Gastrocnemius medialis (tissue), 4 donors: ENCODE data around the gene NDUFS5. TPM values are rescaled to one million over a fixed set of nuclear protein-coding genes. Genes with fewer than 3 reads are reported as not detected.
A peak's percentile ranks its signal among the peaks of the same experiment; 100 is the strongest.
"Not testable (repeated sequence)": the region's sequence is repeated elsewhere in the genome, so short reads cannot be mapped to it uniquely, and the experiment has no call there.

Experiments used
- ATAC-seq, 2 donors: fragments of 150-250 bp; one replicate each; pipeline ENCODE4 v1.9.1; 2016
- DNase-seq, 2 donors: peaks; one replicate each; pipeline ENCODE4 v3.0.0-alpha.2; 2019
- H3K27ac ChIP-seq, 4 donors: fragments of 200-600 bp; sonication (generic); 1 replicate in 1 of 4; 2 replicates in 3 of 4; pipeline ENCODE4 v1.5.1; 2016 to 2018; ENCODE audit warnings: mild to moderate bottlenecking in 2 of 4, moderate library complexity in 1 of 4
- H3K27me3 ChIP-seq, 3 donors: fragments of 200-600 bp; sonication (generic) in 2 of 3; 1 replicate in 1 of 3; 2 replicates in 2 of 3; pipeline versions ENCODE4 v1.5.1 to v1.6.0; 2016 to 2019; ENCODE audit warnings: mild to moderate bottlenecking in 1 of 3, moderate library complexity in 1 of 3
- H3K36me3 ChIP-seq, 2 donors: fragments of 200-600 bp; sonication (generic) in 1 of 2; one replicate each; pipeline ENCODE4 v1.5.1; 2017 to 2018
- H3K4me1 ChIP-seq, 2 donors: fragments of 200-600 bp; sonication (generic) in 1 of 2; one replicate each; pipeline ENCODE4 v1.5.1; 2016 to 2017; ENCODE audit warnings: mild to moderate bottlenecking in 2 of 2
- H3K4me3 ChIP-seq, 4 donors: fragments of 200-600 bp; sonication (generic) in 3 of 4; 1 replicate in 1 of 4; 2 replicates in 3 of 4; pipeline ENCODE4 v1.5.1; 2016 to 2019; ENCODE audit warnings: mild to moderate bottlenecking in 2 of 4
- H3K9me3 ChIP-seq, 3 donors: fragments of 200-600 bp; sonication (generic) in 2 of 3; 1 replicate in 1 of 3; 2 replicates in 2 of 3; pipeline ENCODE4 v1.5.1; 2016 to 2019
- POLR2A ChIP-seq, 2 donors: fragments of 450-650 bp; IDR thresholded peaks; one replicate each; pipeline ENCODE4 v1.6.1; 2017; ENCODE audit warnings: antibody characterized with exemption in 2 of 2, mild to moderate bottlenecking in 2 of 2, moderate library complexity in 2 of 2
- in situ Hi-C, 4 donors: fragments of 200-750 bp; cut with MboI; loops; one replicate each; pipeline versions ENCODE4 v1.15.0 to v1.8.0; 2017; ENCODE audit warnings: low sequenced_read_pairs in 4 of 4
- intact Hi-C: fragments of 100-400 bp; cut with DNase I; formaldehyde crosslinking; loops from one replicate; pipeline ENCODE4 v1.15.1; 2023; ENCODE audit warnings: low total_unique reads
- total RNA-seq, 4 donors: library from RNA; depleted of rRNA; stranded (reverse); fragments of >200 nt; gene quantifications; one replicate each; pipeline versions ENCODE4 v1.1.0 to v1.2.3, GENCODE V29; 2016
- TF ChIP-seq, protein P1 (sequence below), 5 experiments: fragments of 450-650 bp in 3 of 5; fragments of 200-600 bp in 2 of 5; sonication (generic) in 2 of 5; IDR thresholded peaks in 4 of 5; conservative IDR thresholded peaks in 1 of 5; 1 replicate in 4 of 5; 2 replicates in 1 of 5; pipeline ENCODE4 v1.5.1; 2016 to 2019; ENCODE audit warnings: antibody characterized with exemption in 5 of 5, mild to moderate bottlenecking in 3 of 5, moderate library complexity in 3 of 5

The NDUFS5 gene
- total RNA-seq, 4 donors from 2014 or later: 603 to 976 (median 911) TPM

GRCh38 chr1:39003794-39004193, 22.4 kb upstream of the NDUFS5 start:
- in situ Hi-C loops: loop anchor here in 1 of 4 donors (25.0 kb wide), 1 partner anchor 141 kb away; the partner anchor contains the start of genes MYCBP and RRAGC
- peak overlapping the region in 1 of 4 donors; percentile 46 for H3K27ac ChIP-seq
- no peak for DNase-seq

DNA sequence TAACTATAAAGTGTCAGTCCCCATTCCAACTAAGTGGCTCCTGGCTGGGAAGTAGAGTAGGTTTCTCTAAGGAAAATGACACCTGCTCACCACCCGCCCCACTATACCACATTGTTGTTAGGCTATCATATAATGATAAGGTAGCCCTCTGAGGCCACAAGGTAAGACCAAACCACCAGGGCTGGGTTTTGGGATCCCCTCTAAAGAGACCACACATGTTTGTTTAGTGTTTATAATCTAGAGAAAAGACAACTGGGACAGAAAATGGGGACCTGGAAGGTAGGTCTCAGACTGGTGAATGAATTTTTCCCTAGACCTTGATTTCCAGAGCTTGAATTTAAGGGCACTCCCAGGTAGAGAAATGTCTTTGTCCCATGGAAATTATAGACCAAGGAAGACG, 19.9 kb upstream of the NDUFS5 start:
- intact Hi-C loops (no loop called here), in situ Hi-C loops (loop anchor here in 1 of 4 donors (25.0 kb wide), 1 partner anchor 144 kb away; the partner anchor contains the start of genes MYCBP and RRAGC)
- DNase-seq: no peak
- no peaks in the 10 kb centered on the region for H3K27me3 ChIP-seq
- H3K4me3 ChIP-seq: no peak overlapping the region
- H3K36me3 ChIP-seq: peaks cover 3 to 100% of the 10 kb centered on the region in 2 donors
- TF ChIP-seq POLR2A (IDR thresholded peaks at IDR 0.05): no peak
- no peaks in the 10 kb centered on the region for H3K9me3 ChIP-seq
- peaks cover 0 to 6% of the 10 kb centered on the region in 2 donors for H3K4me1 ChIP-seq
- ATAC-seq: no peak
- no peak overlapping the region for H3K27ac ChIP-seq

More at GRCh38 chr1:39003794-39004193, 22.4 kb upstream of the NDUFS5 start:
- no peaks in the 10 kb centered on the region for H3K27me3 ChIP-seq
- H3K9me3 ChIP-seq: no peaks in the 10 kb centered on the region
- H3K4me1 ChIP-seq: peaks cover 0 to 6% of the 10 kb centered on the region in 2 donors
- no peak overlapping the region for H3K4me3 ChIP-seq
- no peak for ATAC-seq
- TF ChIP-seq, protein P1, sequence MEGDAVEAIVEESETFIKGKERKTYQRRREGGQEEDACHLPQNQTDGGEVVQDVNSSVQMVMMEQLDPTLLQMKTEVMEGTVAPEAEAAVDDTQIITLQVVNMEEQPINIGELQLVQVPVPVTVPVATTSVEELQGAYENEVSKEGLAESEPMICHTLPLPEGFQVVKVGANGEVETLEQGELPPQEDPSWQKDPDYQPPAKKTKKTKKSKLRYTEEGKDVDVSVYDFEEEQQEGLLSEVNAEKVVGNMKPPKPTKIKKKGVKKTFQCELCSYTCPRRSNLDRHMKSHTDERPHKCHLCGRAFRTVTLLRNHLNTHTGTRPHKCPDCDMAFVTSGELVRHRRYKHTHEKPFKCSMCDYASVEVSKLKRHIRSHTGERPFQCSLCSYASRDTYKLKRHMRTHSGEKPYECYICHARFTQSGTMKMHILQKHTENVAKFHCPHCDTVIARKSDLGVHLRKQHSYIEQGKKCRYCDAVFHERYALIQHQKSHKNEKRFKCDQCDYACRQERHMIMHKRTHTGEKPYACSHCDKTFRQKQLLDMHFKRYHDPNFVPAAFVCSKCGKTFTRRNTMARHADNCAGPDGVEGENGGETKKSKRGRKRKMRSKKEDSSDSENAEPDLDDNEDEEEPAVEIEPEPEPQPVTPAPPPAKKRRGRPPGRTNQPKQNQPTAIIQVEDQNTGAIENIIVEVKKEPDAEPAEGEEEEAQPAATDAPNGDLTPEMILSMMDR (IDR thresholded peaks at IDR 0.05 in 4 of 5, conservative IDR thresholded peaks at IDR 0.05 in 1 of 5): no peak
- no peak for TF ChIP-seq POLR2A (IDR thresholded peaks at IDR 0.05)
- intact Hi-C loops: no loop called here
- peaks cover 3 to 100% of the 10 kb centered on the region in 2 donors for H3K36me3 ChIP-seq

- Histone ChIP-seq H3K27ac (no peak overlapping the region), H3K27me3 (no peaks in the 10 kb centered on the region), H3K9me3 (no peaks in the 10 kb centered on the region), H3K4me1 (peaks cover 0 to 6% of the 10 kb centered on the region in 2 donors), H3K4me3 (no peak overlapping the region), H3K36me3 (peaks cover 1 to 98% of the 10 kb centered on the region in 2 donors)
- intact Hi-C loops (no loop called here), in situ Hi-C loops (loop anchor here in 1 of 4 donors (25.0 kb wide), 1 partner anchor 145 kb away; the partner anchor contains the start of genes MYCBP and RRAGC)
- DNase-seq: no peak
- TF ChIP-seq POLR2A (IDR thresholded peaks at IDR 0.05): no peak
- TF ChIP-seq, protein P1 (IDR thresholded peaks at IDR 0.05 in 4 of 5, conservative IDR thresholded peaks at IDR 0.05 in 1 of 5): no peak
- ATAC-seq: no peak
These were observed 19.2 kb upstream of the NDUFS5 start for GRCh38 chr1:39006726-39007645.

DNA sequence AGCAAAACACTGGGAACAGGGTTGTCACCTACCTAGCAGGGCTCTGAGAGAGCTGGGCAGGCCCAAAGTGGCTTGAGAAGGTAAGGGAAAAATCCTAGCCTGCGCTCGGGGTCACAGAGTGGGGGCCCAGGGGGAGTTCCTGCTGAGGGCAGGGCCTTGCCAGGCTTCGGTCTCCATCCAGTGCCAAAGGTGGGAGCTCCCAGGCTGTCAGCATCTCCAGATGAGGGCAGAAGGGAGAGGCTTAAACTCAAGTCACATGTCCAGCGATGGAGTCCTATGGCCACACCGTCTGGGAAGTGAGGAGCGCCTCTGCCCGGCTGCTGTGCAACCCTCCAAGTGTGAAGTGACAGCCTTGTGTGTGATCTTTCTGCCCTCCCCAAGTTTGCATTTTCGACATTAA, 11.2 kb upstream of the NDUFS5 start:
- in situ Hi-C loops: loop anchor here in 1 of 4 donors (25.0 kb wide), 1 partner anchor 153 kb away; the partner anchor contains the start of genes MYCBP and RRAGC
- not testable (repeated sequence) for H3K4me1 ChIP-seq, ATAC-seq

DNA sequence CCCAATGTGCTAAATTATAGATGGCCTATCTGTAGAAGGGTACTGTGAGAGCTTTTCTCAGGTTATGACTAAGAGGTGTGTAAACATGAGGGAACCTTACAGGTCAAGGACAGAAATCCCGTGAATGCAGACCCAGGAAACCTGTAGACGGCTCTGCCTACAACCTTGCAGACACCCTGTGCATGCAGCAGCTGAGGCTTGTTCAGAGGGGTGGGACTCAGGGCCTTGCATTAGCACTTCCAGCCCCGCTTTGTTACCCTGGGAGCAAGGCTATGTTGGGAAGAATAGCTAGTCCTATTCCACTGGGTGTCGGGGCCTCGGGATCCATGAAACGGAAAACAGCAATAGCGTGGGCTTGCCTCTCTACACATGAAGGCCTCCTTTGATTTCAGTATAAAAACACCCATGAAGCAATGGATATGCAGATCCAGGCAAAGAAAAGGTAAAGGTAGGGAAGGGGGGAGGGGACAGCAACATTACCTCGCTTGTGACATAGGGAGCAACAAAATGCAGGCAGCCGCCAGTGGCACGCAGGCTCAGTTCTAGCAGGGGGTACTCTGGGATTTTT, 9.5 kb upstream of the NDUFS5 start:
- no peak for ATAC-seq
- in situ Hi-C loops: loop anchor here in 1 of 4 donors (25.0 kb wide), 1 partner anchor 154 kb away; the partner anchor contains the start of genes MYCBP and RRAGC
- TF ChIP-seq POLR2A (IDR thresholded peaks at IDR 0.05): no peak
- TF ChIP-seq, protein P1 (IDR thresholded peaks at IDR 0.05 in 4 of 5, conservative IDR thresholded peaks at IDR 0.05 in 1 of 5): no peak

More for the DNA sequence above, 11.2 kb upstream of the NDUFS5 start:
- DNase-seq, H3K9me3 ChIP-seq, H3K27me3 ChIP-seq, H3K27ac ChIP-seq, intact Hi-C loops, H3K4me3 ChIP-seq: not testable (repeated sequence)
- H3K36me3 ChIP-seq: peaks cover 0 to 22% of the 10 kb centered on the region in 2 donors

More for the DNA sequence above, 9.5 kb upstream of the NDUFS5 start:
- DNase-seq: no peak
- Histone ChIP-seq H3K4me3 (no peak overlapping the region), H3K27me3 (no peaks in the 10 kb centered on the region), H3K9me3 (no peaks in the 10 kb centered on the region), H3K4me1 (no peaks in the 10 kb centered on the region), H3K36me3 (peaks cover 0 to 6% of the 10 kb centered on the region in 2 donors), H3K27ac (no peak overlapping the region)
- intact Hi-C loops: no loop called here
